WERI-Rb-1 (cell line): Measurements from ENCODE around the gene ALS2.
"Not testable (repeated sequence)": the region's sequence is repeated elsewhere in the genome, so short reads cannot be mapped to it uniquely, and the experiment has no call there.

Experiments used
- DNase-seq: peaks from one replicate; pipeline ENCODE4 v3.0.0-alpha.2; 2020
- H3K27ac ChIP-seq: fragments of 250-450 bp; sonication (Bioruptor Pico); 2 replicates; pipeline ENCODE4 v1.5.1; 2020; ENCODE audit warnings: mild to moderate bottlenecking, moderate library complexity
- H3K27me3 ChIP-seq: fragments of 250-450 bp; sonication (Bioruptor Pico); 2 replicates; pipeline ENCODE4 v1.5.1; 2021; ENCODE audit warnings: mild to moderate bottlenecking, low read depth, moderate library complexity; ENCODE audit not compliant: insufficient read depth, severe bottlenecking
- H3K36me3 ChIP-seq: fragments of 250-450 bp; sonication (Bioruptor Pico); 2 replicates; pipeline ENCODE4 v1.5.1; 2020; ENCODE audit warnings: mild to moderate bottlenecking, moderate library complexity
- H3K4me3 ChIP-seq: 2 replicates; pipeline ENCODE4 v1.5.1; 2011; ENCODE audit warnings: low read depth, mild to moderate bottlenecking, control low read depth, low read length
- H3K9me3 ChIP-seq: fragments of 250-450 bp; sonication (Bioruptor Pico); 2 replicates; pipeline ENCODE4 v1.5.1; 2021; ENCODE audit warnings: mild to moderate bottlenecking, moderate library complexity; ENCODE audit not compliant: severe bottlenecking
- CTCF ChIP-seq: IDR thresholded peaks from 2 replicates; pipeline ENCODE4 v1.5.1; 2011; ENCODE audit warnings: low read depth, mild to moderate bottlenecking, control low read depth, inconsistent platforms, low read length

Gene ALS2

GRCh38 chr2:201807452-201807999, 26.8 kb upstream of the ALS2 start:
- Histone ChIP-seq H3K27ac (no peak overlapping the region), H3K27me3 (no peaks in the 10 kb centered on the region), H3K36me3 (no peaks in the 10 kb centered on the region), H3K4me3 (no peak overlapping the region), H3K9me3 (no peaks in the 10 kb centered on the region)
- no peak for TF ChIP-seq CTCF
- DNase-seq = no peak

GRCh38 chr2:201806442-201807170, 25.9 kb upstream of the ALS2 start, which contains the start of gene CDK15:
TSS of gene CDK15 (plus strand) at chr2:201806537. CDS start at chr2:201806665, 128 bp downstream.
- Histone ChIP-seq H3K4me3 (no peak within 1 kb of the TSS), H3K9me3 (no peaks in the 10 kb centered on the region), H3K27me3 (no peaks in the 10 kb centered on the region), H3K36me3 (no peaks in the 10 kb centered on the region), H3K27ac (no peak within 1 kb of the TSS)
- no peak for DNase-seq
- no peak for TF ChIP-seq CTCF

- not testable (repeated sequence) for H3K36me3 ChIP-seq, H3K9me3 ChIP-seq, H3K27me3 ChIP-seq, H3K27ac ChIP-seq, H3K4me3 ChIP-seq
- DNase-seq = peak; percentile 31
- peak; percentile 80 for TF ChIP-seq CTCF
These were observed 18.2 kb upstream of the ALS2 start for GRCh38 chr2:201798914-201799285.

GRCh38 chr2:201798252-201798913, 17.6 kb upstream of the ALS2 start:
- DNase-seq = no peak
- no peak for TF ChIP-seq CTCF
- no peaks in the 10 kb centered on the region for H3K27me3 ChIP-seq
- H3K9me3 ChIP-seq = no peaks in the 10 kb centered on the region
- H3K27ac ChIP-seq = no peak overlapping the region
- no peak overlapping the region for H3K4me3 ChIP-seq
- H3K36me3 ChIP-seq = no peaks in the 10 kb centered on the region

- Histone ChIP-seq H3K36me3 (no peaks in the 10 kb centered on the region), H3K4me3 (no peak overlapping the region), H3K27me3 (no peaks in the 10 kb centered on the region), H3K27ac (no peak overlapping the region), H3K9me3 (no peaks in the 10 kb centered on the region)
- TF ChIP-seq CTCF = no peak
- no peak for DNase-seq
These were observed 16.6 kb upstream of the ALS2 start for GRCh38 chr2:201797175-201797840.
